Measurements from ENCODE around the gene GJA4. TPM values are rescaled to one million over a fixed set of nuclear protein-coding genes. Genes with fewer than 3 reads are reported as not detected.

The GJA4 gene
- total and polyA plus RNA-seq, 2 of the 13 experiments (the other 11 are each of a cell fraction or from before 2014, with no cell fraction given), result not detected

- Histone ChIP-seq H3K9ac (ENCODE audit: insufficient read depth, low read depth, low read length) (no peak overlapping the region), H3K9me3 (ENCODE audit: low read length) (no peaks in the 10 kb centered on the region), H3K79me2 (ENCODE audit: insufficient read depth, low read length) (no peaks in the 10 kb centered on the region), H3K4me2 (ENCODE audit: low read depth, low read length) (no peak overlapping the region), H3K27me3 (ENCODE audit: control insufficient read depth in 1 of 2, insufficient read depth in 2 of 2, low read length in 2 of 2) (peaks cover 7 to 27% of the 10 kb centered on the region in 2 experiments; a peak in 4 of 5 replicates), H3K27ac (ENCODE audit: extremely low read length, insufficient read depth, low read length) (no peak overlapping the region), H3K4me1 (ENCODE audit: insufficient read depth, low read length) (no peaks in the 10 kb centered on the region), H3K36me3 (replicated peaks in 1 of 2; ENCODE audit: control insufficient read depth in 1 of 2, insufficient read depth in 2 of 2, low read length in 2 of 2) (no peaks in the 10 kb centered on the region), H2AFZ (ENCODE audit: low read length) (no peak overlapping the region), H3K4me3 (replicated peaks in 1 of 3; ENCODE audit: insufficient read depth in 1 of 3, low read depth in 2 of 3, low read length in 3 of 3) (no peak overlapping the region), H4K20me1 (ENCODE audit: insufficient read depth, low read length) (no peaks in the 10 kb centered on the region)
- TF ChIP-seq GATAD1 (CRISPR knock-in tag; IDR thresholded peaks at IDR 0.05) (no peak), BRD4 (CRISPR knock-in tag; IDR thresholded peaks at IDR 0.05) (no peak), POLR2AphosphoS5 (IDR thresholded peaks at IDR 0.05; ENCODE audit: low read depth, low read length) (no peak)
- WGBS (ENCODE audit: low lambda C conversion rate), result 50% methylated on average over 26 of the region's 28 CpGs
- no peak for DNase-seq (ENCODE audit: low spot score)
- in situ Hi-C loops (cut with HindIII; ENCODE audit: extremely low pct_ligation_motif_present, low pct_unique_long_range_greater_than_20kb) (loop anchor here (5.0 kb wide), 1 partner anchor 68 kb away; no protein-coding TSS in a partner anchor), intact Hi-C loops (cut with micrococcal nuclease; ENCODE audit: unreplicated experiment) (no loop called here)
- no peak for FAIRE-seq
- no peak for ATAC-seq
- CTCF ChIA-PET (ENCODE audit: low intra/inter-chr PET ratio, low total read pairs), result no interaction called here
- no TSS peak for BruUV-seq (replicated peaks)
- POLR2A ChIA-PET, result no interaction called here
Measured at GRCh38 chr1:34784751-34785221, 8.0 kb upstream of the GJA4 start.

GRCh38 chr1:34785231-34785874 lies 7.4 kb upstream of the GJA4 start:
- no peaks in the 10 kb centered on the region for H3K4me1 ChIP-seq (ENCODE audit: insufficient read depth, low read length)
- ATAC-seq, result no peak
- TF ChIP-seq ZNF362 (CRISPR knock-in tag; IDR thresholded peaks at IDR 0.05; ENCODE audit: borderline replicate concordance) (no peak), ZNF20 (CRISPR knock-in tag; IDR thresholded peaks at IDR 0.05) (no peak), NBN (conservative IDR thresholded peaks at IDR 0.05) (no peak), ZIK1 (CRISPR knock-in tag; IDR thresholded peaks at IDR 0.05; ENCODE audit: borderline replicate concordance, low read depth) (no peak), ARID3A (IDR thresholded peaks at IDR 0.05; ENCODE audit: low read depth, low read length) (no peak), PPARG (CRISPR knock-in tag; conservative IDR thresholded peaks at IDR 0.05) (no peak), TEAD3 (CRISPR knock-in tag; optimal IDR thresholded peaks at IDR 0.05; ENCODE audit: borderline replicate concordance) (no peak), ZNF761 (CRISPR knock-in tag; conservative IDR thresholded peaks at IDR 0.05) (no peak), ZNF879 (CRISPR knock-in tag; IDR thresholded peaks at IDR 0.05) (no peak), PTBP1 (IDR thresholded peaks at IDR 0.05; ENCODE audit: low read depth, low read length, poor library complexity, severe bottlenecking) (no peak)

More at GRCh38 chr1:34785231-34785874, 7.4 kb upstream of the GJA4 start:
- H3K27ac ChIP-seq (ENCODE audit: extremely low read length, insufficient read depth, low read length), result no peak overlapping the region
- peaks cover 6 to 21% of the 10 kb centered on the region in 2 experiments; a peak in 4 of 5 replicates for H3K27me3 ChIP-seq (ENCODE audit: control insufficient read depth in 1 of 2, insufficient read depth in 2 of 2, low read length in 2 of 2)
- H3K9ac ChIP-seq (ENCODE audit: insufficient read depth, low read depth, low read length), result no peak overlapping the region
- DNase-seq (ENCODE audit: low spot score), result no peak
- ChIA-PET POLR2A (no interaction called here), CTCF (ENCODE audit: low intra/inter-chr PET ratio, low total read pairs) (interaction anchor here (1.9 to 3.8 kb wide), 2 partner anchors 66 to 81 kb away, joined by 14 to 81 read pairs; no protein-coding TSS in a partner anchor)
- H4K20me1 ChIP-seq (ENCODE audit: insufficient read depth, low read length), result no peaks in the 10 kb centered on the region
- no peak overlapping the region for H3K4me2 ChIP-seq (ENCODE audit: low read depth, low read length)
- H3K79me2 ChIP-seq (ENCODE audit: insufficient read depth, low read length), result no peaks in the 10 kb centered on the region
- intact Hi-C loops (cut with micrococcal nuclease; ENCODE audit: unreplicated experiment) (no loop called here), in situ Hi-C loops (cut with HindIII; ENCODE audit: extremely low pct_ligation_motif_present, low pct_unique_long_range_greater_than_20kb) (loop anchor here (5.0 kb wide), 1 partner anchor 67 kb away; no protein-coding TSS in a partner anchor)
- WGBS (ENCODE audit: low lambda C conversion rate), result 69% methylated on average over 14 of the region's 22 CpGs
- no TSS peak for BruUV-seq (replicated peaks)
- FAIRE-seq, result no peak
- H3K9me3 ChIP-seq (ENCODE audit: low read length), result no peaks in the 10 kb centered on the region
- H3K4me3 ChIP-seq (replicated peaks in 1 of 3; ENCODE audit: insufficient read depth in 1 of 3, low read depth in 2 of 3, low read length in 3 of 3), result no peak overlapping the region
- no peaks in the 10 kb centered on the region for H3K36me3 ChIP-seq (replicated peaks in 1 of 2; ENCODE audit: control insufficient read depth in 1 of 2, insufficient read depth in 2 of 2, low read length in 2 of 2)
- no peak overlapping the region for H2AFZ ChIP-seq (ENCODE audit: low read length)

All from HepG2 (cell line).